Kasumi-1 (cell line): Measurements from ENCODE around the gene TNIP1.

Experiments used
- DNase-seq, 2 experiments: peaks; one replicate each; lab custom pipeline; 2025; lab: John Stamatoyannopoulos, UW

TNIP1 gene

GRCh38 chr5:151083081-151083676 is 2.3 kb upstream of the TNIP1 start:
- DNase-seq = no peak

GRCh38 chr5:151082282-151082902 is 1.6 kb upstream of the TNIP1 start:
- peak; percentile 46 to 49 for DNase-seq

GRCh38 chr5:151081431-151082281 is 822 bp upstream of the TNIP1 start:
- no peak for DNase-seq

GRCh38 chr5:151079838-151080612 is 809 bp downstream of the TNIP1 start:
- DNase-seq = peak; percentile 48 to 52

GRCh38 chr5:151078490-151079262 is 2.2 kb downstream of the TNIP1 start:
- peak in 1 of 2 experiments; percentile 15 for DNase-seq

- DNase-seq = no peak
Observed at GRCh38 chr5:151077967-151078366, 2.9 kb downstream of the TNIP1 start.

- no peak for DNase-seq
Observed at GRCh38 chr5:151077419-151077818, 3.4 kb downstream of the TNIP1 start.

GRCh38 chr5:151076616-151077015 is 4.2 kb downstream of the TNIP1 start:
- DNase-seq = no peak

- DNase-seq = no peak
Observed at GRCh38 chr5:151075698-151076331, 5.0 kb downstream of the TNIP1 start.

- no peak for DNase-seq
Observed at GRCh38 chr5:151074557-151074956, 6.3 kb downstream of the TNIP1 start.

GRCh38 chr5:151073280-151073679 is 7.6 kb downstream of the TNIP1 start:
- no peak for DNase-seq

- DNase-seq = no peak
Observed at GRCh38 chr5:151072630-151073025, 8.2 kb downstream of the TNIP1 start.

- DNase-seq = no peak
Observed at GRCh38 chr5:151071848-151072629, 8.8 kb downstream of the TNIP1 start.

- DNase-seq = no peak
Observed at GRCh38 chr5:151071021-151071420, 9.8 kb downstream of the TNIP1 start.

GRCh38 chr5:151070449-151070848 is 10.4 kb downstream of the TNIP1 start:
- DNase-seq = no peak

GRCh38 chr5:151068433-151069197 is 12.2 kb downstream of the TNIP1 start:
- no peak for DNase-seq

- no peak for DNase-seq
Observed at GRCh38 chr5:151067632-151068432, 13.0 kb downstream of the TNIP1 start.

GRCh38 chr5:151066920-151067319 is 13.9 kb downstream of the TNIP1 start:
- no peak for DNase-seq

GRCh38 chr5:151065609-151066008 is 15.2 kb downstream of the TNIP1 start:
- no peak for DNase-seq
